H9 (cell line): Measurements from ENCODE around the gene NXPH1. TPM values are rescaled to one million over a fixed set of nuclear protein-coding genes. Genes with fewer than 3 reads are reported as not detected.

Source experiments
- DNase-seq: peaks from one replicate; pipeline ENCODE4 v3.0.0-alpha.2; 2017
- H2AFZ ChIP-seq: one replicate; pipeline ENCODE4 v1.6.1; 2013; ENCODE audit warnings: mild to moderate bottlenecking, low read length, control low read depth, moderate library complexity
- H2AK5ac ChIP-seq: 2 replicates; pipeline ENCODE4 v1.6.1; 2013; ENCODE audit warnings: low read length, control low read depth, mixed read lengths; ENCODE audit not compliant: insufficient read length
- H2BK120ac ChIP-seq: one replicate; pipeline ENCODE4 v1.6.1; 2013; ENCODE audit warnings: low read depth, mild to moderate bottlenecking, low read length, control low read depth, inconsistent platforms; ENCODE audit not compliant: poor library complexity, severe bottlenecking
- H2BK12ac ChIP-seq: 2 replicates; pipeline ENCODE4 v1.6.1; 2013; ENCODE audit warnings: low read length, control low read depth, mixed read lengths, low read depth; ENCODE audit not compliant: insufficient read length
- H2BK15ac ChIP-seq: 2 replicates; pipeline ENCODE4 v1.6.1; 2013; ENCODE audit warnings: low read depth, low read length, control low read depth
- H2BK20ac ChIP-seq: one replicate; pipeline ENCODE4 v1.6.1; 2013; ENCODE audit warnings: low read depth, mild to moderate bottlenecking, low read length, control low read depth, inconsistent platforms; ENCODE audit not compliant: poor library complexity, severe bottlenecking
- H2BK5ac ChIP-seq: 2 replicates; pipeline ENCODE4 v1.6.1; 2013; ENCODE audit warnings: low read length, control low read depth, mixed read lengths; ENCODE audit not compliant: insufficient read length
- H3K14ac ChIP-seq: 2 replicates; pipeline ENCODE4 v1.6.1; 2013; ENCODE audit warnings: low read length, control low read depth; ENCODE audit not compliant: insufficient read depth
- H3K18ac ChIP-seq: 2 replicates; pipeline ENCODE4 v1.6.1; 2013; ENCODE audit warnings: low read depth, mild to moderate bottlenecking, mixed read lengths, low read length, control low read depth; ENCODE audit not compliant: insufficient read length
- H3K23ac ChIP-seq: 2 replicates; pipeline ENCODE4 v1.6.1; 2013; ENCODE audit warnings: low read length, control low read depth, mixed read lengths, low read depth; ENCODE audit not compliant: insufficient read length
- H3K23me2 ChIP-seq: 2 replicates; pipeline ENCODE4 v1.6.1; 2013; ENCODE audit warnings: low read depth, mild to moderate bottlenecking, mixed read lengths, low read length, control low read depth; ENCODE audit not compliant: insufficient read length, poor library complexity, severe bottlenecking
- H3K27ac ChIP-seq: 2 replicates; pipeline ENCODE4 v1.5.1; 2013; ENCODE audit warnings: low read length, control low read depth, mixed read lengths, low read depth; ENCODE audit not compliant: insufficient read length
- H3K27me3 ChIP-seq: 2 replicates; pipeline ENCODE4 v1.6.1; 2013; ENCODE audit warnings: low read length, control low read depth, inconsistent platforms; ENCODE audit not compliant: insufficient read depth
- H3K4ac ChIP-seq: 2 replicates; pipeline ENCODE4 v1.6.1; 2013; ENCODE audit warnings: low read depth, mild to moderate bottlenecking, control low read depth, inconsistent platforms, low read length, moderate library complexity
- H3K4me1 ChIP-seq: 2 replicates; pipeline ENCODE4 v1.6.1; 2013; ENCODE audit warnings: low read length, control low read depth, inconsistent platforms; ENCODE audit not compliant: insufficient read depth
- H3K4me2 ChIP-seq: 2 replicates; pipeline ENCODE4 v1.6.1; 2013; ENCODE audit warnings: low read length, control low read depth, mixed read lengths; ENCODE audit not compliant: insufficient read length, insufficient read depth
- H3K56ac ChIP-seq: 2 replicates; pipeline ENCODE4 v1.6.1; 2013; ENCODE audit warnings: low read depth, mild to moderate bottlenecking, mixed read lengths, low read length, control low read depth; ENCODE audit not compliant: insufficient read length
- H3K79me1 ChIP-seq: 2 replicates; pipeline ENCODE4 v1.6.1; 2013; ENCODE audit warnings: low read depth, mild to moderate bottlenecking, moderate library complexity, low read length, control low read depth, inconsistent platforms; ENCODE audit not compliant: insufficient read depth, poor library complexity, severe bottlenecking
- H3K79me2 ChIP-seq: 2 replicates; pipeline ENCODE4 v1.6.1; 2013; ENCODE audit warnings: low read length, control low read depth, inconsistent platforms; ENCODE audit not compliant: insufficient read depth
- H3K9ac ChIP-seq: 2 replicates; pipeline ENCODE4 v1.6.1; 2013; ENCODE audit warnings: low read length, control low read depth, mixed read lengths; ENCODE audit not compliant: insufficient read length; ENCODE audit errors: extremely low read depth
- H3K9me3 ChIP-seq: one replicate; pipeline ENCODE4 v1.6.1; 2013; ENCODE audit warnings: low read depth, low read length, inconsistent platforms; ENCODE audit not compliant: control insufficient read depth
- H3T11ph ChIP-seq: one replicate; pipeline ENCODE4 v1.6.1; 2013; ENCODE audit warnings: mild to moderate bottlenecking, low read length, control low read depth, inconsistent platforms
- H4K20me1 ChIP-seq: one replicate; pipeline ENCODE4 v1.6.1; 2013; ENCODE audit not compliant: control insufficient read depth, insufficient read length, insufficient read depth
- H4K5ac ChIP-seq: 2 replicates; pipeline ENCODE4 v1.6.1; 2013; ENCODE audit warnings: low read depth, mild to moderate bottlenecking, mixed read lengths, low read length, control low read depth; ENCODE audit not compliant: insufficient read length
- H4K8ac ChIP-seq: replicated peaks from 2 replicates; pipeline ENCODE4 v1.6.1; 2013; ENCODE audit warnings: low read length, control low read depth, mixed read lengths, low read depth; ENCODE audit not compliant: insufficient read length
- H4K91ac ChIP-seq: 2 replicates; pipeline ENCODE4 v1.6.1; 2013; ENCODE audit warnings: low read depth, mild to moderate bottlenecking, moderate library complexity, mixed read lengths, low read length, control low read depth; ENCODE audit not compliant: insufficient read length
- H3K27ac Mint-ChIP-seq, 3 experiments: 2 replicates in 2 of 3; 3 replicates in 1 of 3; pipeline ENCODE4 v1.8.0; 2020 to 2021; ENCODE audit warnings: mixed read lengths in 3 of 3, mild to moderate bottlenecking in 1 of 3, moderate library complexity in 1 of 3
- H3K27me3 Mint-ChIP-seq: 2 replicates; pipeline ENCODE4 v1.8.0; 2021; ENCODE audit warnings: low read depth, mild to moderate bottlenecking, moderate library complexity, mixed read lengths
- H3K36me3 Mint-ChIP-seq, 3 experiments: 2 replicates in 2 of 3; 3 replicates in 1 of 3; pipeline ENCODE4 v1.8.0; 2020 to 2021; ENCODE audit warnings: low read depth in 3 of 3, mixed read lengths in 3 of 3; ENCODE audit not compliant: insufficient read depth in 1 of 3
- H3K4me1 Mint-ChIP-seq, 2 experiments: 2 replicates each; pipeline ENCODE4 v1.8.0; 2020; ENCODE audit warnings: mixed read lengths in 2 of 2
- H3K4me3 Mint-ChIP-seq, 2 experiments: 2 replicates in 1 of 2; 3 replicates in 1 of 2; pipeline ENCODE4 v1.8.0; 2020 to 2021; ENCODE audit warnings: mild to moderate bottlenecking in 2 of 2, mixed read lengths in 2 of 2, moderate library complexity in 1 of 2
- H3K9me3 Mint-ChIP-seq, 2 experiments: 2 replicates in 1 of 2; 3 replicates in 1 of 2; pipeline ENCODE4 v1.8.0; 2020; ENCODE audit warnings: mild to moderate bottlenecking in 2 of 2, mixed read lengths in 2 of 2, moderate library complexity in 1 of 2
- WGBS: extraction: QIAGEN DNeasy Blood & Tissue Kit; methylation state at CpG from one replicate; pipeline ENCODE4 v1.1.7; 2013; ENCODE audit warnings: missing lambda C conversion rate, low lambda C conversion rate, mixed read lengths; ENCODE audit not compliant: insufficient read length; ENCODE audit errors: extremely low coverage; 5-methylcytosine and 5-hydroxymethylcytosine counted together
- total RNA-seq: library from RNA; stranded (reverse); gene quantifications from 2 replicates; pipeline ENCODE4 v1.2.1, GENCODE V29; 2021
- TF ChIP-seq, protein P1 (sequence below): fragments of 200-600 bp; sonication (generic); conservative IDR thresholded peaks from 3 replicates; pipeline ENCODE4 v1.8.0; 2021; ENCODE audit warnings: antibody characterized with exemption, mild to moderate bottlenecking

NXPH1 gene
- total RNA-seq, 1 experiment from 2014 or later: 0.15 TPM

DNA sequence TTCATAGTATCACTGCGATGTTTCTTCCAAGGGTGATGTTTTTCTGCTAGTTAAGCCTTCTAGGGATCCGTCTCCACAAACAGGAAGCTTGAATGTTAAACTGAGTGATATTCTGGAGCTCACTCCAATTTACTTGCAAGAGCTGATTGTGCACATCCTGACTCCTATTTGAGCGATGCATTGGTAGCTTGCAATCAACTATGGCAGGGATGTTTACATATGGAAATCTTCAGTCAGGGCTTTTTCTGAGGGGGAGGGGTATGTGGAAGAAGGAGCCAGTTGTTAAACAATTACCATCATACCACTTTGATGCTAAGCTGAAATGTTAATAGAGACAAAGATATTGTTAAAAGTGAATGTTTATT, 43.2 kb upstream of the NXPH1 start:
- no peak overlapping the region for H3T11ph ChIP-seq
- no peak overlapping the region for H3K23ac ChIP-seq
- H4K5ac ChIP-seq: no peak overlapping the region
- Mint-ChIP-seq H3K4me3 (peak overlapping the region; percentile 56 to 65), H3K27ac (peak overlapping the region in 1 of 3 experiments; percentile 62; a peak in 3 of 7 replicates), H3K9me3 (no peaks in the 10 kb centered on the region), H3K36me3 (no peaks in the 10 kb centered on the region), H3K27me3 (no peaks in the 10 kb centered on the region), H3K4me1 (peaks cover 27 to 30% of the 10 kb centered on the region in 2 experiments)
- H3K18ac ChIP-seq: no peak overlapping the region
- H3K27ac ChIP-seq: peak overlapping the region; percentile 42
- peaks cover 5% of the 10 kb centered on the region; the same call in 1 of the 2 replicates for H3K4me1 ChIP-seq
- H4K20me1 ChIP-seq: no peaks in the 10 kb centered on the region
- H2BK120ac ChIP-seq: no peak overlapping the region
- no peak overlapping the region for H2BK5ac ChIP-seq
- no peak overlapping the region for H3K9ac ChIP-seq
- H4K8ac ChIP-seq: no peak overlapping the region
- H2BK12ac ChIP-seq: no peak overlapping the region
- H2BK20ac ChIP-seq: no peak overlapping the region
- no peaks in the 10 kb centered on the region for H3K9me3 ChIP-seq
- DNase-seq: no peak
- peak overlapping the region; percentile 76 for H3K4me2 ChIP-seq
- H2AK5ac ChIP-seq: no peak overlapping the region
- no peak overlapping the region for H3K14ac ChIP-seq
- H3K4ac ChIP-seq: no peak overlapping the region
- no peak overlapping the region for H4K91ac ChIP-seq
- no peak overlapping the region for H3K56ac ChIP-seq
- H3K23me2 ChIP-seq: peaks cover 6% of the 10 kb centered on the region
- H3K27me3 ChIP-seq: no peaks in the 10 kb centered on the region
- TF ChIP-seq, protein P1, sequence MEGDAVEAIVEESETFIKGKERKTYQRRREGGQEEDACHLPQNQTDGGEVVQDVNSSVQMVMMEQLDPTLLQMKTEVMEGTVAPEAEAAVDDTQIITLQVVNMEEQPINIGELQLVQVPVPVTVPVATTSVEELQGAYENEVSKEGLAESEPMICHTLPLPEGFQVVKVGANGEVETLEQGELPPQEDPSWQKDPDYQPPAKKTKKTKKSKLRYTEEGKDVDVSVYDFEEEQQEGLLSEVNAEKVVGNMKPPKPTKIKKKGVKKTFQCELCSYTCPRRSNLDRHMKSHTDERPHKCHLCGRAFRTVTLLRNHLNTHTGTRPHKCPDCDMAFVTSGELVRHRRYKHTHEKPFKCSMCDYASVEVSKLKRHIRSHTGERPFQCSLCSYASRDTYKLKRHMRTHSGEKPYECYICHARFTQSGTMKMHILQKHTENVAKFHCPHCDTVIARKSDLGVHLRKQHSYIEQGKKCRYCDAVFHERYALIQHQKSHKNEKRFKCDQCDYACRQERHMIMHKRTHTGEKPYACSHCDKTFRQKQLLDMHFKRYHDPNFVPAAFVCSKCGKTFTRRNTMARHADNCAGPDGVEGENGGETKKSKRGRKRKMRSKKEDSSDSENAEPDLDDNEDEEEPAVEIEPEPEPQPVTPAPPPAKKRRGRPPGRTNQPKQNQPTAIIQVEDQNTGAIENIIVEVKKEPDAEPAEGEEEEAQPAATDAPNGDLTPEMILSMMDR: no peak
- H2AFZ ChIP-seq: no peak overlapping the region
- no peaks in the 10 kb centered on the region for H3K79me2 ChIP-seq
- no CpG with 5 or more reads among the region's 3 CpGs for WGBS
- H3K79me1 ChIP-seq: no peaks in the 10 kb centered on the region
- no peak overlapping the region for H2BK15ac ChIP-seq
